ENCODE results near the gene GIMAP5. TPM values are rescaled to one million over a fixed set of nuclear protein-coding genes. Genes with fewer than 3 reads are reported as not detected.

The GIMAP5 gene
- total and polyA plus RNA-seq, 2 donors (not counting 3 experiments of a cell fraction or from before 2014, with no cell fraction given) = 0.44 to 18.9 TPM

GRCh38 chr7:150688630-150689029 lies 48.6 kb upstream of the GIMAP5 start:
- dilution Hi-C loops (cut with MboI; ENCODE audit: extremely low pct_ligation_motif_present, low sequenced_read_pairs) = no loop called here
- Histone ChIP-seq H3K27ac (ENCODE audit: insufficient read depth, low read depth, low read length) (no peak overlapping the region), H3K9me1 (replicated peaks; ENCODE audit: control insufficient read depth, extremely low read depth, insufficient read depth, low read length) (no peaks in the 10 kb centered on the region), H4K20me1 (replicated peaks; ENCODE audit: control insufficient read depth, extremely low read depth, insufficient read depth, low read length) (no peaks in the 10 kb centered on the region), H3K79me2 (ENCODE audit: control insufficient read depth, insufficient read depth, low read length) (peaks cover 4% of the 10 kb centered on the region), H3K36me3 (ENCODE audit: control insufficient read depth in 2 of 2, extremely low read depth in 1 of 2, insufficient read depth in 2 of 2, low read length in 2 of 2) (peaks cover 0 to 15% of the 10 kb centered on the region in 2 experiments), H3K27me3 (ENCODE audit: control insufficient read depth in 2 of 2, insufficient read depth in 2 of 2, low read length in 2 of 2) (no peaks in the 10 kb centered on the region), H3K9me3 (replicated peaks; ENCODE audit: control insufficient read depth, insufficient read depth, low read length) (no peaks in the 10 kb centered on the region), H3K4me1 (ENCODE audit: control insufficient read depth, extremely low read depth, insufficient read depth, low read length) (peaks cover 15% of the 10 kb centered on the region), H2AFZ (ENCODE audit: low read depth, low read length) (no peak overlapping the region), H3K4me3 (replicated peaks in 1 of 3; ENCODE audit: insufficient read depth in 1 of 3, low read depth in 1 of 3, low read length in 3 of 3) (no peak overlapping the region), H3K9ac (replicated peaks; ENCODE audit: extremely low read depth, insufficient read depth, low read length) (no peak overlapping the region), H3K4me2 (ENCODE audit: insufficient read depth, low read length) (no peak overlapping the region)
- BruUV-seq (replicated peaks) = no TSS peak
- TF ChIP-seq POLR2AphosphoS5 (IDR thresholded peaks at IDR 0.05; ENCODE audit: insufficient read depth, low read depth, low read length) = no peak
- no peak for TF ChIP-seq FOS (IDR thresholded peaks at IDR 0.05; ENCODE audit: borderline replicate concordance, insufficient read depth, low read length)
- no peak for TF ChIP-seq GATA2 (IDR thresholded peaks at IDR 0.05; ENCODE audit: insufficient read depth, insufficient read length, low read depth, low read length)
- no peak for TF ChIP-seq CTCF (IDR thresholded peaks at IDR 0.05; ENCODE audit: extremely low read depth in 1 of 2, insufficient read depth in 1 of 2, low read depth in 1 of 2, low read length in 2 of 2)
- no peak for TF ChIP-seq MYC (IDR thresholded peaks at IDR 0.05; ENCODE audit: low read depth, low read length)
- TF ChIP-seq EZH2 (IDR thresholded peaks at IDR 0.05; ENCODE audit: borderline replicate concordance, low read depth, low read length, severe bottlenecking) = no peak
- TF ChIP-seq MAX (IDR thresholded peaks at IDR 0.05; ENCODE audit: insufficient read depth, insufficient read length) = no peak
- no peak for TF ChIP-seq POLR2A (IDR thresholded peaks at IDR 0.05; ENCODE audit: low read depth, low read length)
- no peak for TF ChIP-seq JUN (IDR thresholded peaks at IDR 0.05; ENCODE audit: borderline replicate concordance, insufficient read depth, insufficient read length, low read depth)
- intact Hi-C loops (cut with micrococcal nuclease) = loop anchor here (5.0 kb wide), 2 partner anchors 171 to 221 kb away; no protein-coding TSS in a partner anchor
- ChIA-PET POLR2A (no interaction called here), CTCF (no interaction called here)
- no peak for DNase-seq (ENCODE audit: low read depth, low spot score)
- FAIRE-seq = no peak

Measured in endothelial cell of umbilical vein (primary cell).